SK-N-SH (cell line): ENCODE measurements around the gene TBRG1. TPM values are rescaled to one million over a fixed set of nuclear protein-coding genes. Genes with fewer than 3 reads are reported as not detected.

Source experiments
- CTCF ChIA-PET: fragments of 300-600, 350-600 bp; formaldehyde crosslinking; extraction: SDS; loops from one replicate; lab custom pipeline; 2021; lab: Yijun Ruan, JAX
- POLR2A ChIA-PET: fragments of 350-600 bp; sonication (Branson Sonifier 250); formaldehyde crosslinking; extraction: SDS; loops from one replicate; lab custom pipeline; 2020; ENCODE audit warnings: antibody characterized with exemption, inconsistent platforms; lab: Yijun Ruan, JAX
- DNase-seq: peaks from one replicate; pipeline ENCODE4 v3.0.0; 2012
- H2AFZ ChIP-seq: fragments of 200-600 bp; sonication (generic); 2 replicates; pipeline ENCODE4 v1.8.1; 2016; ENCODE audit warnings: antibody characterized with exemption, mild to moderate bottlenecking, low read depth
- H3F3A ChIP-seq: fragments of 200-600 bp; sonication (generic); replicated peaks from 2 replicates; pipeline ENCODE3; 2016; ENCODE audit warnings: antibody characterized with exemption, mild to moderate bottlenecking; ENCODE audit not compliant: insufficient read depth
- H3K27ac ChIP-seq, 2 experiments: fragments of 200-500 bp in 1 of 2; fragments of 200-600 bp in 1 of 2; sonication (Bioruptor generic) in 1 of 2; sonication (generic), shearing (Covaris generic) in 1 of 2; 2 replicates each; pipeline versions ENCODE4 v1.5.1 to v1.6.1; 2014 to 2016; ENCODE audit warnings: low read depth in 2 of 2, inconsistent platforms in 1 of 2, low read length in 1 of 2, mild to moderate bottlenecking in 1 of 2, mixed read lengths in 1 of 2
- H3K27me3 ChIP-seq: fragments of 200-600 bp; sonication (generic), shearing (Covaris generic); 2 replicates; pipeline ENCODE4 v1.6.1; 2016; ENCODE audit warnings: mixed run types; ENCODE audit not compliant: insufficient read depth
- H3K36me3 ChIP-seq, 2 experiments: fragments of 200-500 bp in 1 of 2; fragments of 200-600 bp in 1 of 2; sonication (Bioruptor generic) in 1 of 2; sonication (generic) in 1 of 2; replicated peaks in 1 of 2; 2 replicates each; pipeline versions ENCODE3 to v1.5.1; 2014 to 2016; ENCODE audit warnings: low read length in 1 of 2, mild to moderate bottlenecking in 1 of 2; ENCODE audit not compliant: insufficient read depth in 2 of 2, control insufficient read depth in 1 of 2
- H3K4me1 ChIP-seq, 2 experiments: fragments of 200-500 bp in 1 of 2; fragments of 200-600 bp in 1 of 2; sonication (Bioruptor generic) in 1 of 2; sonication (generic), shearing (Covaris generic) in 1 of 2; 2 replicates each; pipeline versions ENCODE4 v1.5.1 to v1.6.1; 2014 to 2016; ENCODE audit warnings: low read depth in 1 of 2, low read length in 1 of 2, mixed run types in 1 of 2; ENCODE audit not compliant: insufficient read depth in 2 of 2, control insufficient read depth in 1 of 2
- H3K4me2 ChIP-seq: fragments of 200-600 bp; sonication (generic), shearing (Covaris generic); 2 replicates; pipeline ENCODE4 v1.6.1; 2017; ENCODE audit warnings: mixed run types
- H3K4me3 ChIP-seq, 2 experiments: fragments of 200-500 bp in 1 of 2; fragments of 200-600 bp in 1 of 2; sonication (Bioruptor generic) in 1 of 2; sonication (generic), shearing (Covaris generic) in 1 of 2; 2 replicates each; pipeline versions ENCODE4 v1.5.1 to v1.8.1; 2014 to 2016; ENCODE audit warnings: low read depth in 2 of 2, inconsistent platforms in 1 of 2, low read length in 1 of 2, mild to moderate bottlenecking in 1 of 2, mixed read lengths in 1 of 2, moderate library complexity in 1 of 2
- H3K79me2 ChIP-seq: fragments of 200-600 bp; sonication (generic); 2 replicates; pipeline ENCODE4 v1.8.1; 2017; ENCODE audit warnings: mild to moderate bottlenecking; ENCODE audit not compliant: insufficient read depth
- H3K9ac ChIP-seq: fragments of 200-600 bp; sonication (generic); 2 replicates; pipeline ENCODE4 v1.6.1; 2017; ENCODE audit warnings: mixed run types
- H3K9me2 ChIP-seq: fragments of 200-600 bp; sonication (generic); 2 replicates; pipeline ENCODE4 v1.6.1; 2017; ENCODE audit warnings: mixed run types
- H3K9me3 ChIP-seq: fragments of 200-600 bp; sonication (generic); 2 replicates; pipeline ENCODE4 v1.6.1; 2017; ENCODE audit warnings: mixed run types, mild to moderate bottlenecking, moderate library complexity
- H4K20me1 ChIP-seq: fragments of 200-600 bp; sonication (generic); 2 replicates; pipeline ENCODE4 v1.6.1; 2017; ENCODE audit warnings: mild to moderate bottlenecking, mixed run types; ENCODE audit not compliant: insufficient read depth
- CHD2 ChIP-seq: fragments of 150-350 bp; IDR thresholded peaks from 2 replicates; pipeline ENCODE4 v1.6.1; 2018; ENCODE audit warnings: low read length; ENCODE audit not compliant: partially characterized antibody
- GATA2 ChIP-seq: sonication (generic); formaldehyde crosslinking; IDR thresholded peaks from 2 replicates; pipeline ENCODE4 v1.5.0; 2020; ENCODE audit warnings: mild to moderate bottlenecking, missing genetic modification reagents
- MAX ChIP-seq: IDR thresholded peaks from 2 replicates; pipeline ENCODE4 v1.4.0; 2012; ENCODE audit warnings: low read depth
- NRF1 ChIP-seq: IDR thresholded peaks from 2 replicates; pipeline ENCODE4 v1.6.1; 2012; ENCODE audit warnings: low read depth, mild to moderate bottlenecking, low read length
- POLR2AphosphoS5 ChIP-seq: IDR thresholded peaks from 2 replicates; pipeline ENCODE4 v1.6.1; 2012; ENCODE audit warnings: low read depth, low read length
- RAD21 ChIP-seq: IDR thresholded peaks from 2 replicates; pipeline ENCODE4 v1.6.1; 2012; ENCODE audit warnings: mild to moderate bottlenecking, low read length
- RCOR1 ChIP-seq: fragments of 150-350 bp; IDR thresholded peaks from 2 replicates; pipeline ENCODE4 v1.6.1; 2017; ENCODE audit warnings: antibody characterized with exemption, low read length
- REST ChIP-seq: IDR thresholded peaks from 2 replicates; pipeline ENCODE4 v1.6.1; 2012; ENCODE audit warnings: mild to moderate bottlenecking, low read depth, low read length, moderate library complexity
- SIN3A ChIP-seq: IDR thresholded peaks from 2 replicates; pipeline ENCODE4 v1.6.1; 2012; ENCODE audit warnings: low read depth, mild to moderate bottlenecking, low read length, moderate library complexity, borderline replicate concordance
- SMC3 ChIP-seq: IDR thresholded peaks from 2 replicates; pipeline ENCODE4 v1.6.1; 2012; ENCODE audit warnings: low read depth, low read length, improper control_type of control experiment
- TAF1 ChIP-seq: IDR thresholded peaks from 2 replicates; pipeline ENCODE4 v1.6.1; 2012; ENCODE audit warnings: low read depth, mild to moderate bottlenecking, low read length, moderate library complexity, borderline replicate concordance
- USF1 ChIP-seq: IDR thresholded peaks from 2 replicates; pipeline ENCODE4 v1.4.0; 2012; ENCODE audit warnings: low read depth, borderline replicate concordance
- USF2 ChIP-seq: fragments of 150-350 bp; IDR thresholded peaks from 2 replicates; pipeline ENCODE4 v1.6.1; 2017; ENCODE audit warnings: antibody characterized with exemption, low read length, low read depth, borderline replicate concordance
- WGBS: methylation state at CpG from one replicate; pipeline ENCODE4 v1.1.6; 2017; ENCODE audit warnings: low lambda C conversion rate; 5-methylcytosine and 5-hydroxymethylcytosine counted together
- polyA plus RNA-seq, 3 experiments: library from polyadenylated mRNA; depleted of rRNA; stranded (reverse); fragments of >200 nt; gene quantifications; 2 replicates each; pipeline ENCODE4 v1.2.3, GENCODE V29; 2012

TBRG1 gene
- polyA plus RNA-seq, 1 of the 3 experiments (the other 2 are of a cell fraction) = 22.0 TPM

- H3K4me2 ChIP-seq = no peak overlapping the region
- no peak overlapping the region for H3K4me3 ChIP-seq
- H3K4me1 ChIP-seq = peaks cover 0 to 11% of the 10 kb centered on the region in 2 experiments; a peak in 1 of 4 replicates
- no peak overlapping the region for H3K9ac ChIP-seq
- ChIA-PET POLR2A (no interaction called here), CTCF (no interaction called here)
- H4K20me1 ChIP-seq = no peaks in the 10 kb centered on the region
- no peaks in the 10 kb centered on the region for H3K9me2 ChIP-seq
- no peak overlapping the region for H3K27ac ChIP-seq
- DNase-seq = no peak
- H3K27me3 ChIP-seq = no peaks in the 10 kb centered on the region
- no peak for TF ChIP-seq TAF1
- TF ChIP-seq NRF1 = no peak
- TF ChIP-seq USF2 = no peak
- TF ChIP-seq REST = no peak
- no peak for TF ChIP-seq SIN3A
- no peak for TF ChIP-seq RAD21
- TF ChIP-seq POLR2AphosphoS5 = no peak
- no peak for TF ChIP-seq GATA2
- WGBS = 41% methylated on average over 2 of the region's 2 CpGs
- H3K36me3 ChIP-seq = peaks cover 0 to 4% of the 10 kb centered on the region in 2 experiments
- H3K79me2 ChIP-seq = no peaks in the 10 kb centered on the region
- no peaks in the 10 kb centered on the region for H3K9me3 ChIP-seq
- H3F3A ChIP-seq = no peaks in the 10 kb centered on the region
- H2AFZ ChIP-seq = no peak overlapping the region
These were observed 53.7 kb downstream of the TBRG1 start for GRCh38 chr11:124676386-124676785.

GRCh38 chr11:124678416-124678815 lies 55.8 kb downstream of the TBRG1 start:
- DNase-seq = no peak
- peaks cover 0 to 20% of the 10 kb centered on the region in 2 experiments for H3K36me3 ChIP-seq
- H3K9me2 ChIP-seq = no peaks in the 10 kb centered on the region
- H4K20me1 ChIP-seq = no peaks in the 10 kb centered on the region
- H3K9ac ChIP-seq = no peak overlapping the region
- no peak overlapping the region for H3K4me3 ChIP-seq
- no peak overlapping the region for H3K27ac ChIP-seq
- no peaks in the 10 kb centered on the region for H3K79me2 ChIP-seq
- H3K9me3 ChIP-seq = peaks cover 18% of the 10 kb centered on the region
- peaks cover 3% of the 10 kb centered on the region for H3F3A ChIP-seq
- H3K27me3 ChIP-seq = no peaks in the 10 kb centered on the region
- H2AFZ ChIP-seq = no peak overlapping the region
- TF ChIP-seq POLR2AphosphoS5 = no peak
- no peak for TF ChIP-seq GATA2
- TF ChIP-seq RCOR1 = no peak
- TF ChIP-seq TAF1 = no peak
- no peak for TF ChIP-seq SMC3
- TF ChIP-seq MAX = no peak
- TF ChIP-seq CHD2 = no peak
- no peak for TF ChIP-seq USF2
- TF ChIP-seq USF1 = no peak
- H3K4me1 ChIP-seq = peaks cover 0 to 5% of the 10 kb centered on the region in 2 experiments; a peak in 1 of 4 replicates
- H3K4me2 ChIP-seq = no peak overlapping the region
- ChIA-PET CTCF (interaction anchor here (1.6 to 1.7 kb wide), 2 partner anchors 84 to 115 kb away, joined by 4 to 5 read pairs; partner anchors contain the start of gene ESAM), POLR2A (no interaction called here)
- 82% methylated on average over 5 of the region's 5 CpGs for WGBS
